ENCODE results near the gene KMT2E. TPM values are rescaled to one million over a fixed set of nuclear protein-coding genes. Genes with fewer than 3 reads are reported as not detected.

Gene KMT2E
- total RNA-seq, 2 experiments from 2014 or later, result 295 to 296 TPM

DNA sequence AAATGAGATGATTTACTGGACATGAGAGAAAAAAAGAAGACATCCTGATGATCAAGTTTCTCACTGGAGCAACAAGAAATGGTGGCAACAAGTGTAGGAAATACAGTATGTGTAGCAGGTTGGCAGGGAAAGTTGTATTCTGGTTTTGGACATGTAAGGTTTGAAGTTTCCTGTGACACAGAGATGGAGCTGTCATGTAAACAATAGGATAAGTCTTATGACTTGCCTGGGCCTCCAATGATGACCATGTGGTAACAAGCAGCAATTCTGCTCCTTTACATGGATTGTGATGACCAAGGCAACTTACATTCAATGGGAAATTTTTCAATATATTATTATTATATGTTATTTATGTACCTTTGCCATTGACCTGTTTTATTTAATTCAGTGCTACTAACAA is 125.4 kb downstream of the KMT2E start:
- H3K27me3 ChIP-seq (ENCODE audit: control insufficient read depth in 1 of 2, insufficient read depth in 2 of 2, low read length in 2 of 2), result no peaks in the 10 kb centered on the region
- Mint-ChIP-seq H3K4me1 (ENCODE audit: low read depth) (peaks cover 31% of the 10 kb centered on the region), H3K9me3 (no peaks in the 10 kb centered on the region), H3K27ac (no peak overlapping the region), H3K27me3 (no peaks in the 10 kb centered on the region), H3K4me3 (no peak overlapping the region), H3K36me3 (ENCODE audit: low read depth) (peaks cover 79% of the 10 kb centered on the region)
- ChIA-PET CTCF (interaction anchor here (0.6 kb wide), 1 partner anchor 192 kb away, joined by 3 read pairs; no protein-coding TSS in a partner anchor), POLR2A (no interaction called here)
- peaks cover 83% of the 10 kb centered on the region for H3K36me3 ChIP-seq (ENCODE audit: insufficient read depth, low read length)
- no peak overlapping the region for H3K4me3 ChIP-seq (ENCODE audit: low read length)
- no peaks in the 10 kb centered on the region for H3K9me3 ChIP-seq (ENCODE audit: control insufficient read depth in 1 of 2, insufficient read depth in 1 of 2, low read length in 2 of 2)
- no peaks in the 10 kb centered on the region for H3K4me1 ChIP-seq (ENCODE audit: insufficient read depth, low read length)
- no peak for ATAC-seq (ENCODE audit: poor library complexity)
- TF ChIP-seq, protein P1, sequence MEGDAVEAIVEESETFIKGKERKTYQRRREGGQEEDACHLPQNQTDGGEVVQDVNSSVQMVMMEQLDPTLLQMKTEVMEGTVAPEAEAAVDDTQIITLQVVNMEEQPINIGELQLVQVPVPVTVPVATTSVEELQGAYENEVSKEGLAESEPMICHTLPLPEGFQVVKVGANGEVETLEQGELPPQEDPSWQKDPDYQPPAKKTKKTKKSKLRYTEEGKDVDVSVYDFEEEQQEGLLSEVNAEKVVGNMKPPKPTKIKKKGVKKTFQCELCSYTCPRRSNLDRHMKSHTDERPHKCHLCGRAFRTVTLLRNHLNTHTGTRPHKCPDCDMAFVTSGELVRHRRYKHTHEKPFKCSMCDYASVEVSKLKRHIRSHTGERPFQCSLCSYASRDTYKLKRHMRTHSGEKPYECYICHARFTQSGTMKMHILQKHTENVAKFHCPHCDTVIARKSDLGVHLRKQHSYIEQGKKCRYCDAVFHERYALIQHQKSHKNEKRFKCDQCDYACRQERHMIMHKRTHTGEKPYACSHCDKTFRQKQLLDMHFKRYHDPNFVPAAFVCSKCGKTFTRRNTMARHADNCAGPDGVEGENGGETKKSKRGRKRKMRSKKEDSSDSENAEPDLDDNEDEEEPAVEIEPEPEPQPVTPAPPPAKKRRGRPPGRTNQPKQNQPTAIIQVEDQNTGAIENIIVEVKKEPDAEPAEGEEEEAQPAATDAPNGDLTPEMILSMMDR (IDR thresholded peaks at IDR 0.05), result no peak
- intact Hi-C loops (cut with DNase I, micrococcal nuclease), result no loop called here
- DNase-seq, result no peak
- H3K27ac ChIP-seq (ENCODE audit: low read depth in 1 of 2, low read length in 2 of 2), result no peak overlapping the region

DNA sequence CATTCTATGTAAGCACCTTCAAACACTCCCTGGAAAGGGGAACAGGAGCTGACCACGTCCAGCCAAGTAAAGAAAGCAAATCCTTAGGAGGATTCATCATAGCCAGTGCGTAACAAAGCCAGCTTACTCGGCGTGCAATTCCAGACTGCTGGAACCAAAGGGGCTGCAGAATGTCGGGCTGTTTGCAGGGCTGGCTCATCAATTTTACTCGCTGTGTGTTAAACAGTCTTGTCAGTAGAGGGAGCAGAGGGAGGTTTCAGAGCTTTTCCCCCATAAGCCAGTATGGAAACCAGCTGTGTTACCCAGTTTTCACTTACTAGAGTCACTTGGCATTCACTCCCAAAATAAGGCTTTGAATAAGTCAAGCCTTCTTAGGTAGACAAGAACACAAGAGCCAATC is 127.1 kb downstream of the KMT2E start:
- Mint-ChIP-seq H3K9me3 (no peaks in the 10 kb centered on the region), H3K27ac (no peak overlapping the region), H3K36me3 (ENCODE audit: low read depth) (peaks cover 80% of the 10 kb centered on the region), H3K4me1 (ENCODE audit: low read depth) (peaks cover 24% of the 10 kb centered on the region), H3K27me3 (no peaks in the 10 kb centered on the region), H3K4me3 (no peak overlapping the region)
- Histone ChIP-seq H3K4me3 (ENCODE audit: low read length) (no peak overlapping the region), H3K27ac (ENCODE audit: low read depth in 1 of 2, low read length in 2 of 2) (no peak overlapping the region), H3K36me3 (ENCODE audit: insufficient read depth, low read length) (peaks cover 76% of the 10 kb centered on the region), H3K4me1 (ENCODE audit: insufficient read depth, low read length) (no peaks in the 10 kb centered on the region), H3K9me3 (ENCODE audit: control insufficient read depth in 1 of 2, insufficient read depth in 1 of 2, low read length in 2 of 2) (no peaks in the 10 kb centered on the region), H3K27me3 (ENCODE audit: control insufficient read depth in 1 of 2, insufficient read depth in 2 of 2, low read length in 2 of 2) (no peaks in the 10 kb centered on the region)
- ChIA-PET CTCF (interaction anchor here (1.7 kb wide), 1 partner anchor 10 kb away, joined by 3 read pairs; no protein-coding TSS in a partner anchor), POLR2A (interaction anchor here (0.5 to 1.2 kb wide), 3 partner anchors 70 to 286 kb away, joined by 3 read pairs; no protein-coding TSS in a partner anchor)
- DNase-seq (peak in 3 of 14 experiments; percentile 16 to 22 (median 19)), ATAC-seq (ENCODE audit: poor library complexity) (no peak)
- TF ChIP-seq, protein P1 (IDR thresholded peaks at IDR 0.05), result no peak
- intact Hi-C loops (cut with DNase I, micrococcal nuclease), result no loop called here

DNA sequence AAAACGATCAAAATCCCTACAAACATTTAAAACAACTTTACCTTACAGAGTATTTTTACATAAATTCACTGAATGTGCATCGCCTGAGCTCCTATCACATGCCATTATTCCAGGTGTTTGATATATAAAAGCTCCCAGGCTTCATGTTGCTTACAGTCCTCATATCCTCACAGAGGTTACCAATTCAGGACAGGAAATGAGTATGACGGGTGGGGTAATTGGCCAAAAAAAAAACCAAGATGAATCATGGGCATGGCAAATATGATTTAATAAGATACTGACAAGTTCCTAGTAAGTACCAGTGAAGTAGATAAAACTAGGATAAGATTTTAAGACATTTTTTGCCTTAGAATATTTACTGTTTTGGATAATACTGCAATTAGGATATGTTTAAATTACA is 135.8 kb downstream of the KMT2E start:
- H3K9me3 Mint-ChIP-seq, result no peaks in the 10 kb centered on the region
- H3K27me3 Mint-ChIP-seq, result no peaks in the 10 kb centered on the region
- Histone ChIP-seq H3K4me3 (ENCODE audit: low read length) (no peak overlapping the region), H3K4me1 (ENCODE audit: insufficient read depth, low read length) (no peaks in the 10 kb centered on the region), H3K27ac (ENCODE audit: low read depth in 1 of 2, low read length in 2 of 2) (no peak overlapping the region), H3K27me3 (ENCODE audit: control insufficient read depth in 1 of 2, insufficient read depth in 2 of 2, low read length in 2 of 2) (no peaks in the 10 kb centered on the region), H3K36me3 (ENCODE audit: insufficient read depth, low read length) (peaks cover 8% of the 10 kb centered on the region), H3K9me3 (ENCODE audit: control insufficient read depth in 1 of 2, insufficient read depth in 1 of 2, low read length in 2 of 2) (no peaks in the 10 kb centered on the region)
- intact Hi-C loops (cut with DNase I, micrococcal nuclease), result loop anchor here (5.0 kb wide), 2 partner anchors 187 to 337 kb away; no protein-coding TSS in a partner anchor
- ChIA-PET CTCF (no interaction called here), POLR2A (no interaction called here)
- H3K4me3 Mint-ChIP-seq, result no peak overlapping the region
- TF ChIP-seq, protein P1 (IDR thresholded peaks at IDR 0.05), result no peak
- peaks cover 4% of the 10 kb centered on the region for H3K4me1 Mint-ChIP-seq (ENCODE audit: low read depth)
- DNase-seq, result no peak
- H3K36me3 Mint-ChIP-seq (ENCODE audit: low read depth), result peaks cover 44% of the 10 kb centered on the region
- ATAC-seq (ENCODE audit: poor library complexity), result no peak
- no peak overlapping the region for H3K27ac Mint-ChIP-seq
